GM23338 (cell line): ENCODE measurements around the gene AVPR1B. TPM values are rescaled to one million over a fixed set of nuclear protein-coding genes. Genes with fewer than 3 reads are reported as not detected.

Experiments
- ATAC-seq: fragments of 200-7000 bp; cut with Tn5 transposase; 3 replicates; pipeline ENCODE4 v1.9.1; 2020
- DNase-seq: peaks from one replicate; pipeline ENCODE4 v3.0.0-alpha.2; 2015; ENCODE audit warnings: low spot score
- H2AFZ ChIP-seq: fragments of 200-600 bp; sonication (generic); 2 replicates; pipeline ENCODE4 v1.8.0; 2016; ENCODE audit warnings: antibody characterized with exemption, mild to moderate bottlenecking, moderate library complexity
- H3F3A ChIP-seq: fragments of 200-600 bp; sonication (generic); replicated peaks from 2 replicates; pipeline ENCODE4 v1.8.0; 2017; ENCODE audit warnings: antibody characterized with exemption, mixed run types, low read depth
- H3K27ac ChIP-seq: fragments of 200-600 bp; sonication (generic); 2 replicates; pipeline ENCODE4 v1.6.1; 2016; ENCODE audit warnings: low read depth
- H3K27me3 ChIP-seq: fragments of 200-600 bp; sonication (generic); 2 replicates; pipeline ENCODE4 v1.8.0; 2016; ENCODE audit warnings: mild to moderate bottlenecking, mixed run types, moderate library complexity; ENCODE audit not compliant: insufficient read depth
- H3K36me3 ChIP-seq: fragments of 200-600 bp; sonication (generic); 2 replicates; pipeline ENCODE4 v1.8.0; 2016; ENCODE audit warnings: mild to moderate bottlenecking; ENCODE audit not compliant: insufficient read depth
- H3K4me1 ChIP-seq: fragments of 200-600 bp; sonication (generic); 2 replicates; pipeline ENCODE4 v1.8.0; 2016; ENCODE audit warnings: mild to moderate bottlenecking, moderate library complexity; ENCODE audit not compliant: insufficient read depth
- H3K4me2 ChIP-seq: fragments of 200-600 bp; sonication (generic); 2 replicates; pipeline ENCODE4 v1.7.1; 2017; ENCODE audit warnings: mixed run types
- H3K4me3 ChIP-seq: fragments of 200-600 bp; sonication (generic); 2 replicates; pipeline ENCODE4 v1.6.1; 2016; ENCODE audit warnings: mixed run types
- H3K79me2 ChIP-seq: fragments of 200-600 bp; sonication (generic); replicated peaks from 2 replicates; pipeline ENCODE4 v1.8.0; 2017; ENCODE audit warnings: mild to moderate bottlenecking; ENCODE audit not compliant: insufficient read depth
- H3K9me2 ChIP-seq: fragments of 200-600 bp; sonication (generic); 2 replicates; pipeline ENCODE4 v1.8.0; 2017; ENCODE audit not compliant: insufficient read depth
- H4K20me1 ChIP-seq: fragments of 200-600 bp; sonication (generic); replicated peaks from 2 replicates; pipeline ENCODE4 v1.8.0; 2017; ENCODE audit warnings: mild to moderate bottlenecking; ENCODE audit not compliant: insufficient read depth
- H3K27ac Mint-ChIP-seq: 2 replicates; pipeline ENCODE4 v1.8.0; 2020; ENCODE audit warnings: inconsistent platforms, mild to moderate bottlenecking, moderate library complexity, mixed read lengths
- H3K27me3 Mint-ChIP-seq: 3 replicates; pipeline ENCODE4 v1.8.0; 2022; ENCODE audit warnings: low read depth, mild to moderate bottlenecking, moderate library complexity, mixed read lengths, inconsistent platforms; ENCODE audit not compliant: insufficient read depth, poor library complexity
- H3K36me3 Mint-ChIP-seq: 3 replicates; pipeline ENCODE4 v1.8.0; 2021; ENCODE audit warnings: low read depth, mild to moderate bottlenecking, inconsistent platforms, moderate library complexity, mixed read lengths
- H3K4me1 Mint-ChIP-seq: 3 replicates; pipeline ENCODE4 v1.8.0; 2020; ENCODE audit warnings: mild to moderate bottlenecking, inconsistent platforms, mixed read lengths
- H3K4me3 Mint-ChIP-seq: 3 replicates; pipeline ENCODE4 v1.8.0; 2021; ENCODE audit warnings: moderate library complexity, mild to moderate bottlenecking, inconsistent platforms, mixed read lengths
- H3K9me3 Mint-ChIP-seq: 3 replicates; pipeline ENCODE4 v1.8.0; 2020; ENCODE audit warnings: moderate library complexity, mild to moderate bottlenecking, inconsistent platforms, mixed read lengths
- CREB1 ChIP-seq: fragments of 250-450 bp; sonication (Bioruptor Pico); IDR thresholded peaks from 2 replicates; pipeline ENCODE4 v1.5.0; 2020; ENCODE audit warnings: low read depth, mild to moderate bottlenecking, moderate library complexity
- EZH2 ChIP-seq: fragments of 200-600 bp; sonication (generic); IDR thresholded peaks from one replicate; pipeline ENCODE4 v1.8.0; 2017; ENCODE audit warnings: antibody characterized with exemption, mild to moderate bottlenecking, low read depth; ENCODE audit not compliant: unreplicated experiment
- EZH2phosphoT487 ChIP-seq: fragments of 200-600 bp; sonication (generic); IDR thresholded peaks from one replicate; pipeline ENCODE4 v1.8.1; 2018; ENCODE audit warnings: antibody characterized with exemption; ENCODE audit not compliant: unreplicated experiment
- JUNB ChIP-seq: IDR thresholded peaks from one replicate; pipeline ENCODE4 v1.6.1; 2016; ENCODE audit warnings: antibody characterized with exemption; ENCODE audit not compliant: unreplicated experiment
- NANOG ChIP-seq: IDR thresholded peaks from 2 replicates; pipeline ENCODE4 v1.6.1; 2016; ENCODE audit warnings: antibody characterized with exemption, borderline replicate concordance
- POLR2AphosphoS5 ChIP-seq: IDR thresholded peaks from 2 replicates; pipeline ENCODE4 v1.6.1; 2016; ENCODE audit warnings: antibody characterized with exemption, low read depth
- STAT1 ChIP-seq: IDR thresholded peaks from one replicate; pipeline ENCODE4 v1.6.1; 2016; ENCODE audit warnings: antibody characterized with exemption; ENCODE audit not compliant: unreplicated experiment
- ZNF114 ChIP-seq: fragments of 250-450 bp; sonication (Bioruptor Pico); IDR thresholded peaks from 2 replicates; pipeline ENCODE4 v1.5.0; 2020; ENCODE audit warnings: mild to moderate bottlenecking, moderate library complexity
- ZNF331 ChIP-seq: fragments of 250-450 bp; sonication (Bioruptor Pico); IDR thresholded peaks from 2 replicates; pipeline ENCODE4 v1.5.0; 2020; ENCODE audit warnings: low read depth, mild to moderate bottlenecking, moderate library complexity
- polyA plus RNA-seq: library from polyadenylated mRNA; unstranded; fragments of >200 nt; fragmentation: Nextera tagmentation; extraction: Ambion mirVana; gene quantifications from 2 replicates; pipeline ENCODE4 v1.2.1, GENCODE V29; 2016
- total RNA-seq: library from RNA; depleted of rRNA; stranded (reverse); fragments of >200 nt; shearing (Covaris generic); gene quantifications from 2 replicates; pipeline ENCODE4 v1.2.3, GENCODE V29; 2014
- TF ChIP-seq, protein P1 (sequence below), 2 experiments: fragments of 200-600 bp in 1 of 2; sonication (generic) in 1 of 2; conservative IDR thresholded peaks; 2 replicates each; pipeline versions ENCODE4 v1.5.1 to v1.6.1; 2016 to 2017; ENCODE audit warnings: antibody characterized with exemption in 2 of 2, low read depth in 2 of 2, mild to moderate bottlenecking in 2 of 2, moderate library complexity in 1 of 2
- TF ChIP-seq, protein P2 (sequence below): fragments of 250-450 bp; sonication (Bioruptor Pico); IDR thresholded peaks from 2 replicates; pipeline ENCODE4 v1.5.0; 2020; ENCODE audit warnings: mild to moderate bottlenecking, moderate library complexity
- TF ChIP-seq, protein P3 (sequence below): IDR thresholded peaks from one replicate; pipeline ENCODE4 v1.6.1; 2018; ENCODE audit warnings: antibody characterized with exemption; ENCODE audit not compliant: unreplicated experiment
- TF ChIP-seq, protein P4 (sequence below): IDR thresholded peaks from 2 replicates; pipeline ENCODE4 v1.6.1; 2016; ENCODE audit warnings: antibody characterized with exemption

Gene AVPR1B
- total and polyA plus RNA-seq, 2 experiments from 2014 or later: 0.24 to 0.52 TPM

DNA sequence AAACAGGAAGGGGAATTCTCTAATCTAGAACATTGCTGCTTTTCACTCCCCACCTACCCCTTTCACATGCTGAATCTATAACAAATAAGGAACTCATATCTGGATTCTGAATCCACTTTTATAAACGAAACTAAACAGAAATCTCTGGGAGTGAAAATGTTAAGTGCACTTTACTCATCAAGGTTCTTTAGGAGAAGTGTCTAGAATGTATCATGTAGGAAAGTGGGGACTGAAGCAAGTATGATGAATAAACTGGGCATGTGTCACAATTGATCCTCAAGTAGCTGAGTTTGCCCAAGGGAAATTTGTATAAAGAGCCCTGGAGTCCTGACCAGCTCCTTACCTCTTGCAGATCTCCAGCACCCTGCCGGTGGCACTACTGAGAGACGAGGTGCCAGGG is 19.8 kb downstream of the AVPR1B start:
- Mint-ChIP-seq H3K27ac (no peak overlapping the region), H3K4me3 (no peak overlapping the region), H3K4me1 (no peaks in the 10 kb centered on the region), H3K27me3 (peaks cover 2% of the 10 kb centered on the region), H3K9me3 (no peaks in the 10 kb centered on the region), H3K36me3 (no peaks in the 10 kb centered on the region)
- H3K27me3 ChIP-seq: no peaks in the 10 kb centered on the region
- H4K20me1 ChIP-seq: no peaks in the 10 kb centered on the region
- H3K4me1 ChIP-seq: no peaks in the 10 kb centered on the region
- no peak for ATAC-seq
- 0 out of 2 replicates have a peak overlapping the region, but pooled peaks have one; percentile 23 for H2AFZ ChIP-seq
- no peaks in the 10 kb centered on the region for H3K36me3 ChIP-seq
- TF ChIP-seq, protein P1, sequence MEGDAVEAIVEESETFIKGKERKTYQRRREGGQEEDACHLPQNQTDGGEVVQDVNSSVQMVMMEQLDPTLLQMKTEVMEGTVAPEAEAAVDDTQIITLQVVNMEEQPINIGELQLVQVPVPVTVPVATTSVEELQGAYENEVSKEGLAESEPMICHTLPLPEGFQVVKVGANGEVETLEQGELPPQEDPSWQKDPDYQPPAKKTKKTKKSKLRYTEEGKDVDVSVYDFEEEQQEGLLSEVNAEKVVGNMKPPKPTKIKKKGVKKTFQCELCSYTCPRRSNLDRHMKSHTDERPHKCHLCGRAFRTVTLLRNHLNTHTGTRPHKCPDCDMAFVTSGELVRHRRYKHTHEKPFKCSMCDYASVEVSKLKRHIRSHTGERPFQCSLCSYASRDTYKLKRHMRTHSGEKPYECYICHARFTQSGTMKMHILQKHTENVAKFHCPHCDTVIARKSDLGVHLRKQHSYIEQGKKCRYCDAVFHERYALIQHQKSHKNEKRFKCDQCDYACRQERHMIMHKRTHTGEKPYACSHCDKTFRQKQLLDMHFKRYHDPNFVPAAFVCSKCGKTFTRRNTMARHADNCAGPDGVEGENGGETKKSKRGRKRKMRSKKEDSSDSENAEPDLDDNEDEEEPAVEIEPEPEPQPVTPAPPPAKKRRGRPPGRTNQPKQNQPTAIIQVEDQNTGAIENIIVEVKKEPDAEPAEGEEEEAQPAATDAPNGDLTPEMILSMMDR (conservative IDR thresholded peaks at IDR 0.05; ENCODE audit: low read depth in 2 of 2): no peak
- TF ChIP-seq JUNB (no peak), EZH2 (no peak), ZNF331 (no peak), CREB1 (CRISPR knock-in tag) (no peak), EZH2phosphoT487 (no peak), STAT1 (no peak), ZNF114 (CRISPR knock-in tag) (no peak), NANOG (no peak), POLR2AphosphoS5 (no peak)
- TF ChIP-seq, protein P2, sequence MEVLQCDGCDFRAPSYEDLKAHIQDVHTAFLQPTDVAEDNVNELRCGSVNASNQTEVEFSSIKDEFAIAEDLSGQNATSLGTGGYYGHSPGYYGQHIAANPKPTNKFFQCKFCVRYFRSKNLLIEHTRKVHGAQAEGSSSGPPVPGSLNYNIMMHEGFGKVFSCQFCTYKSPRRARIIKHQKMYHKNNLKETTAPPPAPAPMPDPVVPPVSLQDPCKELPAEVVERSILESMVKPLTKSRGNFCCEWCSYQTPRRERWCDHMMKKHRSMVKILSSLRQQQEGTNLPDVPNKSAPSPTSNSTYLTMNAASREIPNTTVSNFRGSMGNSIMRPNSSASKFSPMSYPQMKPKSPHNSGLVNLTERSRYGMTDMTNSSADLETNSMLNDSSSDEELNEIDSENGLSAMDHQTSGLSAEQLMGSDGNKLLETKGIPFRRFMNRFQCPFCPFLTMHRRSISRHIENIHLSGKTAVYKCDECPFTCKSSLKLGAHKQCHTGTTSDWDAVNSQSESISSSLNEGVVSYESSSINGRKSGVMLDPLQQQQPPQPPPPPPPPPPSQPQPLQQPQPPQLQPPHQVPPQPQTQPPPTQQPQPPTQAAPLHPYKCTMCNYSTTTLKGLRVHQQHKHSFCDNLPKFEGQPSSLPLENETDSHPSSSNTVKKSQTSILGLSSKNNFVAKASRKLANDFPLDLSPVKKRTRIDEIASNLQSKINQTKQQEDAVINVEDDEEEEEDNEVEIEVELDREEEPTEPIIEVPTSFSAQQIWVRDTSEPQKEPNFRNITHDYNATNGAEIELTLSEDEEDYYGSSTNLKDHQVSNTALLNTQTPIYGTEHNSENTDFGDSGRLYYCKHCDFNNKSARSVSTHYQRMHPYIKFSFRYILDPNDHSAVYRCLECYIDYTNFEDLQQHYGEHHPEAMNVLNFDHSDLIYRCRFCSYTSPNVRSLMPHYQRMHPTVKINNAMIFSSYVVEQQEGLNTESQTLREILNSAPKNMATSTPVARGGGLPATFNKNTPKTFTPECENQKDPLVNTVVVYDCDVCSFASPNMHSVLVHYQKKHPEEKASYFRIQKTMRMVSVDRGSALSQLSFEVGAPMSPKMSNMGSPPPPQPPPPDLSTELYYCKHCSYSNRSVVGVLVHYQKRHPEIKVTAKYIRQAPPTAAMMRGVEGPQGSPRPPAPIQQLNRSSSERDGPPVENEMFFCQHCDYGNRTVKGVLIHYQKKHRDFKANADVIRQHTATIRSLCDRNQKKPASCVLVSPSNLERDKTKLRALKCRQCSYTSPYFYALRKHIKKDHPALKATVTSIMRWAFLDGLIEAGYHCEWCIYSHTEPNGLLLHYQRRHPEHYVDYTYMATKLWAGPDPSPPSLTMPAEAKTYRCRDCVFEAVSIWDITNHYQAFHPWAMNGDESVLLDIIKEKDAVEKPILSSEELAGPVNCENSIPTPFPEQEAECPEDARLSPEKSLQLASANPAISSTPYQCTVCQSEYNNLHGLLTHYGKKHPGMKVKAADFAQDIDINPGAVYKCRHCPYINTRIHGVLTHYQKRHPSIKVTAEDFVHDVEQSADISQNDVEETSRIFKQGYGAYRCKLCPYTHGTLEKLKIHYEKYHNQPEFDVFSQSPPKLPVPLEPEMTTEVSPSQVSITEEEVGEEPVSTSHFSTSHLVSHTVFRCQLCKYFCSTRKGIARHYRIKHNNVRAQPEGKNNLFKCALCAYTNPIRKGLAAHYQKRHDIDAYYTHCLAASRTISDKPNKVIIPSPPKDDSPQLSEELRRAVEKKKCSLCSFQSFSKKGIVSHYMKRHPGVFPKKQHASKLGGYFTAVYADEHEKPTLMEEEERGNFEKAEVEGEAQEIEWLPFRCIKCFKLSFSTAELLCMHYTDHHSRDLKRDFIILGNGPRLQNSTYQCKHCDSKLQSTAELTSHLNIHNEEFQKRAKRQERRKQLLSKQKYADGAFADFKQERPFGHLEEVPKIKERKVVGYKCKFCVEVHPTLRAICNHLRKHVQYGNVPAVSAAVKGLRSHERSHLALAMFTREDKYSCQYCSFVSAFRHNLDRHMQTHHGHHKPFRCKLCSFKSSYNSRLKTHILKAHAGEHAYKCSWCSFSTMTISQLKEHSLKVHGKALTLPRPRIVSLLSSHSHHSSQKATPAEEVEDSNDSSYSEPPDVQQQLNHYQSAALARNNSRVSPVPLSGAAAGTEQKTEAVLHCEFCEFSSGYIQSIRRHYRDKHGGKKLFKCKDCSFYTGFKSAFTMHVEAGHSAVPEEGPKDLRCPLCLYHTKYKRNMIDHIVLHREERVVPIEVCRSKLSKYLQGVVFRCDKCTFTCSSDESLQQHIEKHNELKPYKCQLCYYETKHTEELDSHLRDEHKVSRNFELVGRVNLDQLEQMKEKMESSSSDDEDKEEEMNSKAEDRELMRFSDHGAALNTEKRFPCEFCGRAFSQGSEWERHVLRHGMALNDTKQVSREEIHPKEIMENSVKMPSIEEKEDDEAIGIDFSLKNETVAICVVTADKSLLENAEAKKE (CRISPR knock-in tag): no peak
- TF ChIP-seq, protein P3, sequence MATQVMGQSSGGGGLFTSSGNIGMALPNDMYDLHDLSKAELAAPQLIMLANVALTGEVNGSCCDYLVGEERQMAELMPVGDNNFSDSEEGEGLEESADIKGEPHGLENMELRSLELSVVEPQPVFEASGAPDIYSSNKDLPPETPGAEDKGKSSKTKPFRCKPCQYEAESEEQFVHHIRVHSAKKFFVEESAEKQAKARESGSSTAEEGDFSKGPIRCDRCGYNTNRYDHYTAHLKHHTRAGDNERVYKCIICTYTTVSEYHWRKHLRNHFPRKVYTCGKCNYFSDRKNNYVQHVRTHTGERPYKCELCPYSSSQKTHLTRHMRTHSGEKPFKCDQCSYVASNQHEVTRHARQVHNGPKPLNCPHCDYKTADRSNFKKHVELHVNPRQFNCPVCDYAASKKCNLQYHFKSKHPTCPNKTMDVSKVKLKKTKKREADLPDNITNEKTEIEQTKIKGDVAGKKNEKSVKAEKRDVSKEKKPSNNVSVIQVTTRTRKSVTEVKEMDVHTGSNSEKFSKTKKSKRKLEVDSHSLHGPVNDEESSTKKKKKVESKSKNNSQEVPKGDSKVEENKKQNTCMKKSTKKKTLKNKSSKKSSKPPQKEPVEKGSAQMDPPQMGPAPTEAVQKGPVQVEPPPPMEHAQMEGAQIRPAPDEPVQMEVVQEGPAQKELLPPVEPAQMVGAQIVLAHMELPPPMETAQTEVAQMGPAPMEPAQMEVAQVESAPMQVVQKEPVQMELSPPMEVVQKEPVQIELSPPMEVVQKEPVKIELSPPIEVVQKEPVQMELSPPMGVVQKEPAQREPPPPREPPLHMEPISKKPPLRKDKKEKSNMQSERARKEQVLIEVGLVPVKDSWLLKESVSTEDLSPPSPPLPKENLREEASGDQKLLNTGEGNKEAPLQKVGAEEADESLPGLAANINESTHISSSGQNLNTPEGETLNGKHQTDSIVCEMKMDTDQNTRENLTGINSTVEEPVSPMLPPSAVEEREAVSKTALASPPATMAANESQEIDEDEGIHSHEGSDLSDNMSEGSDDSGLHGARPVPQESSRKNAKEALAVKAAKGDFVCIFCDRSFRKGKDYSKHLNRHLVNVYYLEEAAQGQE: no peak
- TF ChIP-seq, protein P4, sequence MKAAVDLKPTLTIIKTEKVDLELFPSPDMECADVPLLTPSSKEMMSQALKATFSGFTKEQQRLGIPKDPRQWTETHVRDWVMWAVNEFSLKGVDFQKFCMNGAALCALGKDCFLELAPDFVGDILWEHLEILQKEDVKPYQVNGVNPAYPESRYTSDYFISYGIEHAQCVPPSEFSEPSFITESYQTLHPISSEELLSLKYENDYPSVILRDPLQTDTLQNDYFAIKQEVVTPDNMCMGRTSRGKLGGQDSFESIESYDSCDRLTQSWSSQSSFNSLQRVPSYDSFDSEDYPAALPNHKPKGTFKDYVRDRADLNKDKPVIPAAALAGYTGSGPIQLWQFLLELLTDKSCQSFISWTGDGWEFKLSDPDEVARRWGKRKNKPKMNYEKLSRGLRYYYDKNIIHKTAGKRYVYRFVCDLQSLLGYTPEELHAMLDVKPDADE: no peak
- H3F3A ChIP-seq: no peaks in the 10 kb centered on the region
- no peak overlapping the region for H3K4me3 ChIP-seq
- DNase-seq: no peak
- no peaks in the 10 kb centered on the region for H3K79me2 ChIP-seq
- H3K4me2 ChIP-seq: no peak overlapping the region
- no peak overlapping the region for H3K27ac ChIP-seq
- no peaks in the 10 kb centered on the region for H3K9me2 ChIP-seq
